HTERT RPE-1 (cell line): ENCODE measurements around the gene RNF114.

Source experiments
- in situ Hi-C: fragments of 300-500 bp; cut with MboI; formaldehyde crosslinking; loops from 4 replicates; pipeline ENCODE4 v1.14.3; 2020; ENCODE audit warnings: low sequenced_read_pairs

RNF114 gene

DNA sequence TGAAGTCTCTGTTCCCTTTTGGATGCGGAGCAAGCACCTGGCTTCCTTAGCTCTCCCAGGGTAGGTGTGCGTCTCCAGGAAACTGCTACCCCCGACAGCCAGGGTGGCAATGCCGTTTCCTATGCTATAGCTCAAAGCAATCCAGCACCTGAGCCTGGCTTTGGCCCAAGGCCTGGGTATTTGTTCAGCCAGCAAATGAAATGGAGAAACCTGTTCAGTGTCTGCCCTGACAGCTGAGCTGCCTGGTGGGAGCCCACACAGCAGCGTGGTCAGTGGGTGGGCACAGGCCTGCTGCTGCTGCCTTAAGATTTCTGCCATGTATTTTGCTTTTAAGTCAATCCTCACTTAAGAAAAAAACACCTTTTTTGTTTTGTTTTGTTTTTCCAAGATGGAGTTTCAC lies 34.6 kb upstream of the RNF114 start:
- in situ Hi-C loops = no loop called here

DNA sequence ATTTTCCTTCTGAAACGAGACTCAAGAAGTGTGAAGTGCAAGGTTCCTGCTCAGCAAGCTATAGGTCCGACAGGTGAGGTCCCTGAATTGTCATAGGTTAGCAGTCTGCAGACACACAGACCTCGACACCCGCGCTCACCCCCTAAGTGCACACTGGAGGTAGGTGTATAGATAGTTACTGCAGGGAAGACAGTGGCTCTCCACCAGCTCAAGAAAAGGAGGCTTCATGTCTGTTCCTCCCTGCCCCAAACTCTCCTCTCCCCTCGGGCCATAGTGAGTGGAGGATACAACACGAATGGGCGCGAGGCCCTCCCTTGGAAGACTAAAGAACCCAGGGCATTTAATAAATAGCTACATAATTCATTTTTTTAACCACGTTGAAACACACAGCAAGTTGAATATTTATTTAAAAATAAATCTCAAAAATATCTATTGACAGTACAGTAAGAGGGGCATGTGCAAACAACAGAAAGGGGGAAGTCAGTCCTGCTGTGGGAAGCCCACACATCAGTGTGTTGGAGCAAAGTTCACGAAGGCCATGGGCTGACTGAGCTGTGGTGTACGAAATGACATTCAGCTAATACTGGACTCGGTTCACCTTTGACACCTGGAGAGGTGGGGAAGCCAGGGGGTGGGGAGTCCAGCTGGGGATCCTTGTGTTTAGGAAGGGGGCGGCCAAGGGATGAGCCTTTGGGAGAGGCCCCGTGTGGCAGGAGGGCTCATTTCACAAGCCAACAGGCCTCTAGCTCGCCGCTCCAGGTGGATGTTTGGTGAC lies 31.6 kb upstream of the RNF114 start:
- in situ Hi-C loops = no loop called here

DNA sequence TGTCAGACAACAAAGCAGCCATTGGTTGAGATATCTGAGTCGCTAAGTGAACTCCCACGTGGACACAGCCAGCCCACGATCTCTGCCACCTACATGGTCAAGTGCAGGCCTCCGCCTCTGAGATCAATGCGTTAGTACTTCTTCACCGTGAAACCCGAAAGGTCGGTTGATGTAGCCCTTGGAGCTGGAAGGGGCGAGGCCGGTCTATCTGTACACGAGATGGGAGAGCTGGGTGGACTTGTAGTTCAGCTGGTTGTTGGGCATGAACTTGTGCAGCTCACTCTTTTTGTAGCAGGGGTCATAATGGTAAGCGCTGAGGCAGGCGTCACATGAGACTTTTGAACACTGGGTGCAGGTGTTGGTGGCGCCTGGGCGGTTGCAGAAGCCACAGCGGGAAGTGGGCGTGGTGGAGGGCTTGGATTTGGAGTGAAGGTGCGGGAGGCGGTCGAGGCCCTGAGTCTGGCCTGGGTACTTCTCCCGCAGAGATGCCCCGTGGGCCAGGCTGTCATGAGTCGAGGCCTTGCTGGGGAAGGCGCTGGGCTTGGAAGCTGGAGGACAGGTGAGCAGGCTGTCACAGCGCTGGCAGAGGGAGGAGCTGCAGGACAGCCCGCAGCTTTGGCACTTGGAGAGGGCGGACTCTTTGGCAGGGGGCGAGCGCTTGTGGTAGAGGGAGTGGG lies 30.6 kb upstream of the RNF114 start:
- in situ Hi-C loops = no loop called here

DNA sequence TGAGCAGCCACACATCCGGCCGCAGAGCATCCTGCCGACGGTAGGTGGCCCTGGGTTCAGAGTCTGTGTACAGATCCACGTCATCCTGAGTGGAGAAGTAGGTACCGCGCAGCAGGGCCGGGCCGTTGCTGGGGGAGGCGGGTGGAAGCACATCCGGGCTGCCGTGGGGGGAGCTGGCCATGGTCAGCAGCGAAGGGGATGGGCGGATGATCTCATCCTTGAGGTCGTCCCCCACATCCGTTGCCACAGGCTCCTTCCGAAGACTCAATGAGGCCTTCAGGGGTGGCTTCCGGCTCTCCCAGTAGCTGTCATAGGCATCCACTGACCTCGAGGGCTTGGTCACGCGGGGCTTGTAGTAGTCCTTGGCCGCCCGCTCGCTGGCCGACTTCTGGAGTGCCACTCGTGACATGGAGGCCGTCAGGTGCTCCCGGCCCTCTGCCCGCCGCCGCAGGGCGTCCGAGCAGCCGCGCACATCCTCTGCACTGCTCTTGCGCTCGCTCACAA lies 30.0 kb upstream of the RNF114 start:
- in situ Hi-C loops = no loop called here

DNA sequence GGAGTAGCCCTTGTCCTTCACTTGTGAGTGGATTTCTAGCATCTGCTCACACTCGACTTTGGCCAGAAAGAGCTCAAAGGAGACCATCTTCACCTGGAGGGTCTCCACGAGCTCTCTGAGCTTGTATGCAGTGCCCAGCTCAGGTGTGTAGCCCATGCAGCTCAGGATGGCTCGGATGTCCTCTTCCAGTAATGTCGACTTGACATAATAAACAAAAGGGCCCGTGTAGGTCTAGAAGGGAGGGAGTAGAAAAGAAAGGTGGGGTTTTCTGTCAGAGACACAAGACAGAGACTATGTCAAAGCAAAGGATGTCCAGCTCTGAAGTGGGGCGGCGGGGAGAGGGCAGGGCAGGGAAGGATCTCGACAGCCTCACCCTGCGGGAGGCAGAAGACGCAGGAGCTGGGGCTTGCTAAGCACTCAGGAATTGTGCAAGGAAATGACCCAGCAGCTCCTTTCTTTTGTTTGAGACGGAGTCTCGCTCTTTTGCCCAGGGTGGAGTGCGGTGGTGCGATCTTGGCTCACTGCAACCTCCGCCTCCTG lies 29.5 kb upstream of the RNF114 start:
- in situ Hi-C loops = no loop called here

DNA sequence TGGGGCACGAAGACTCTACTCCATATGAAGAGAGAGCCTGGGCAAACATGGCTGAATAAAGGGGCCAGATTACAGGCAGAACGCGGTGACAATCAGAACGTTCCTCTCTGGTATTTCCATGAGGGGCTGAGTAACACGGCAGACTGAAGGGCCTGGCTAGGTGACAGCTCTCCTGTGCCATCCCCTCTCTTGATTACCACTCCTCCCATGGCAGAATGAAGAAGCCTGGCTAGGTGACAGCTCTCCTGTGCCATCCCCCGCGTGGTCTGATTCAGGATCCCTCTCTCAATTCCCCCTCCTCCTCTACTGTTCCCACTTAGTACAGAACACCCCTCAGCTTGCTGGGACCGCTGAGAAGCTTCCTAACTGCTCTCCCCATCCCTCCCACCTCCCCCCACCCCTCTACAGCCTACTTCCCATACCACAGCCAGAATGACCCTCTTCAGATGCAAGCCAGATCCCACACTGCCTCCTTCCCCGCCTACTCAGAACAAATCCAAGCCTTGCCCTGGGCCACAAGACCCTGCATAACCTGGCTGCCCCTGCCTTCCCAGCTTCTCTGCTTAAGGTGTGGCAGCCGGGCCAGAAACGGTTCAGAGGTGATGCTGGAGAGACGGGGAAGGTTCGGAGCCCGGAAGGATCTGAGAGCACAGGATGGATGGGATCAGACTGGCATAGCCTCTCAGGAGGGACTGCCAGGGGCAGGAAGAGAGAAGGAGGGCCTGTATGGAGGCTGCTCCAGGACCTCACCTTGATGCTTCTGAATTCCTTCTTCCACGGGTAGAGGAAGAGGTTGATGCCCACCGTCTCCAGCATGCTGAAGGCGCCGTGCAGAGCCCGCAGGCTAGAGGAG lies 28.6 kb upstream of the RNF114 start:
- in situ Hi-C loops = no loop called here

DNA sequence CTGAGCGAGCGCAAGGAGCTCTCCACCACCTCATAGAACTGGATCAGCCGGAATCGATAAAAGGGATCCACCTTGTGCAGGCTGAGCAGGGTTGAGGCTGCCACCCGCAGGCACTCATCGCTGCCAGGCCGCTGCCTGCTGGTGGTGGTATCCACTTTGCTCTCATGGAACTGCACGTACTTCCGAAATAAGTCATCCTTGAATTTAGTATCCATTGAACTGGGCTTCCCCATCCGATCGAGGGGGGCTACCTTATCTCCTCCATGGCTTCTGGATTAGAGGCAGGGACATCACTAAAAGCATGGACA lies 28.0 kb upstream of the RNF114 start:
- in situ Hi-C loops = no loop called here

DNA sequence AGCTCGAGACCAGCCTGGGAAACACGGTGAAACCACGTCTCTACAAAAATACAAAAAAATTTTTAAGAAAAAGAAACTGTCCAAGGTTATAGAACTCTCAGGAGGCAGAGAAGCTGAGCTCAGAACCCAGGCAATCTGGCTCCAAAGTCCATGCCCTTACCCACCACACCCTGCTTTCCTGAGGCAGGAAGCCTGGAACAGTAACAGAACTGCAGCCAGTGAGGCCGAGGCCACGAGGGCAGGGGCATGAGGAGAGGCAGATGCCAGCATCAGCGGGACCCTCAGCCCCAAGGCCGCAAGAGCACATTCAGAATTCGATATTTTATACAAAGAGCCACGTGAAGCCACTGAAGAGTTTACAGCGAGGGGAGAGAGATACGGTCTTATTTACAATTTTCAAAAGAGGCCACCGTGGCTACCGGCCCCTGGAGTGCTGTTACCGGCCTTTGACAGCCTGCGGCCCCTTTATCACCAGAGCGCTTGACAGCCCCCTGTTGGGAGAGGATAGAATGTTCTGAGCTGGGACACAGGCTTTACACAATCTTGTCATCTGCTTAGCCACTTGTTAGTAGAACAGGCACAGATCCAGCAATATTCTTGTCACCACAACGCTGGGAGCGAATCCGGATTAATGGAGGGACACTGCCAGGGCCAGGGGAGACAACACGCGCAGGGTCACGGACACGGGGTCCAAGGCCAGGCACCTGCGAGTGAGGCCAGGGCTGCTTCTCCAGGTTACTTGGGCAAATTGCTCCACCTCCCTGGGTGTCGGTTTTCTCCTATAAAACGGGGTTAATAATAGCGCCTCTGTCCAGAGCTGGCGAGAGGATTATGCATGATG lies 26.5 kb upstream of the RNF114 start:
- in situ Hi-C loops = no loop called here

DNA sequence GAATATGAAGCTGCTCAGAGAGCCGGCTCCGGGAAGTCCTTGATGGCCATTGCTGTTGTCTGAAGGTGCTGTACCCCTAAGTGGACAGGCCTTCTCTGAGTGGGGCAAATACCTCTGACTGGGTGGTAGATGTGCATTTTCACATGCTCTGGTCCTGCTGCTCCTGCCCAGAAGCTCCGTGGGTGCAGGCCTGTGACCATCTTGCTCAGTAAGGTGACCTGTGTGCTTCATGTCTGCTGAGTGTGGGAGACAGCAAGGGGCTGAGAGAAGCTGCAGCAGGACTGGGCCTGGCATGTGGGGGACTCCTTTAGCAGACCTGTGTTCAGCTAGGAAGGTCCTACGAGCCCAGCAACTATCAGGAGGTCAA lies 25.9 kb upstream of the RNF114 start:
- in situ Hi-C loops = no loop called here

DNA sequence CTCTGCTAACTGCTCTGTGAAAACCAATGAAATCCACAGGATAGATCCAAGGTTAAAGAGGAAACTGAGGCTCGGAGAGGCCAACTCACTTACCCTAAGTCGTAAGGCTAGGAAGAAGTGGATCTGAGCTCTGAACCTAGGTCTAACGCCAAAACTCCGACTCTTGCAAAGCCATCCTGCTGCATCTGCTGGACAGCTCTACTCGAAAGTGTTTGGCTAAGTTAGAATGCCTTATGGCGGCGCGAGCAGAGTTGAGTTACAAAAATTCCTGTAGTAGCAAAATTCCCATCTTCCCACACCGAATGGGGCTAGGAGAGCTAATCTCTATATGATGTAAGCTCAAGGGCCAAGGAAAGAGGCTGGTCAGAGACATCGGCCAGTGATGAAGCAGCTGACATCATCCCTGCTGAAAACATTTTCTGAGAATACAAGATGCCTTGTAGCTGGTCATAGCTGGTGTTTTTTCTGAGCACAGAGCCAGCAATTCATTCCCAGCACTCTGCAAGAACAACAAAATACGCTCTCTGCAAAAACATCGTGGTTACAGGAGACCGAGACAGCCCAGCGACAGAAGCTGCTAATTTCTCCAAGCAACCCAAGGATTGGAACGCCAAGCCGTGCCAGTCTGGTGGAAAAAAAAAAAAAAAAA lies 22.7 kb upstream of the RNF114 start:
- in situ Hi-C loops = no loop called here

DNA sequence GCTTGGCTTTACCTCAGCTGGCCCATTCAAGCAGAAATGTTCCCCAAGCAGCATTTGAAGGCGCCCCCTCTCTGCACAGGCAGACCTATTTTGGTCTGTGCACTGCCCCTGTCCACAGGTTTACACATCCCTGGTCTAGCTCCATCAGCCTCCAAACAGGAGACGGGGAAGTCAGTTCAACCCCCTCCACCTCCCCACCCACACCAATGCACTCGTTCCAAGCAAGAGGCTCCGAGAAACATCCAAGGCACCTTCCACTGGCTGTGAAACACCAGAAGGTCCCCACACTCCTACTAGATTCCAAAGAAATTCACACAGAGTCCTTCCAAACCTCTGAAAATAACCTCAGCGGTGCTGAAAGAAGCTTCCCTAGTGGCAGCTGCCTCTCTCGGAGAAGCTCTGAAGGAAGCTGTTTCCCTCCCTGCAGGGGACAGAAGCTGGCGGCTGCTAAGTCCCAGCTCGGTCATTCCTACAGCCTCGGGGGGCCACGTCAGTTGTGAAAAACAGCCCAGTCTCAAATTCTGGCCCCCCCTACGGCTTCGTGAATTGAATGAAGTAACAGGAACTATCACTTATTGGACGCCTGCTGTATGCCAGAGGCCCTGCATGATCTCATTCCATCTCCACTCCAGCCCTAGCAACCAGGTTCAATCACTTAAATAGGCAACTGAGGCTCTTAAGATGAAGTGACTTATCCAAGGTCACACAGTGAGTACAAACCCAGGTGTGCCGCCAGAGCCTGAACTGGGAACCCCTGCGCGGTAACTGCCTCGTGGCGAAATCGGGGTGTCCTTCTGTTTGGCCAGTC lies 21.7 kb upstream of the RNF114 start:
- in situ Hi-C loops = no loop called here

DNA sequence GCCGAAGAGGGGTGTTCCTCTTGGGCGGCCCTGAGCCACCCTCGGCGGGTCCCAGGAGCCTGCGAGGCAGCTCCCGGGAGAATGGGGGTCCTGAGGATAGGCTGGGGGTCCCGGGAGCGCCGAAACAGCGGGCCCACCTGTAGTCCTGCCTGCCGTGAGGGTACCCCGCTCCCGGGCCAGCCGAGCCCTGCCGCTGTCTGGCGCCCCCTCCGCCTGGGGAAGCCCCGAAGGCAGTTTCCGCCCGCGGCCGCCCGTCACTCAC lies 21.1 kb upstream of the RNF114 start:
- in situ Hi-C loops = no loop called here

DNA sequence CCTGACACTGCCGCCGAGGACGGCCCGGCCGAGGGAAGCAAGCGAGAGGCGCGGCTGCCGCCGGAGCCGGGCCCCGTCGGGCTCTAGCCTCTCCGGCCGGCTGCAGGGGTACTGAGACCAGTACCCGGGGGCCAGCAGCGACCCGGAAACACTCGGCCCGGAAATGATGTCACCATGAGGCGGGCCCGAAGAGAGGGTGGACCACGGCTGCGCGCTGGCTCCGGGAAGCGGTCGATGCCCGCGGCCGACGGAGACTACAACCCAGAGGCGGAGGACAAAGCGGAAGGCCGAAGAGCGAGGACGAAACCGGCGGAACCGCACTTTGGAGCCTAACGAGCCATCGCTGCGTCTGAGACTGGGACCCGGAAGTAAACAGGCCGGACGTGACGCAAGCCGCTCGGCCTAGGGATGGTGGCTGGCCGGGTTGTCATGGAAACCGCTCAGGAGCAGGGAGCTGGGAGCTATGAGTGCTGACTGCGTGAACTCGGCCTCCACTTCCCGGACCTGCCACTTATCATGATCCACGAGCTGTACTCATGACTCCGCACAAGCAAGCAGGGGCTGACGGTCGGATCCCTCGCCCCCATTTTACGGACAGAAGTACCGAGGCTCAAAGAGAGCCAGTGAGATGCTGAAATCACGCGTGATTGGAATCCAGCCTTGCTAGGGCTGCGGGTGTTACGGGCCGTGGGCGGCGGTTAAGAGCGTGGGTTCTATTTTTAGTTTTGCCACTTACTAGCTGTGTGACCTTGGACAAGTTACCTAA lies 20.6 kb upstream of the RNF114 start, which contains the start of gene SPATA2:
SPATA2 (minus strand) TSS at position 150 of the 766 bp plus-strand sequence. CDS start 7,039 bp downstream, outside the sequence.
- in situ Hi-C loops = no loop called here

DNA sequence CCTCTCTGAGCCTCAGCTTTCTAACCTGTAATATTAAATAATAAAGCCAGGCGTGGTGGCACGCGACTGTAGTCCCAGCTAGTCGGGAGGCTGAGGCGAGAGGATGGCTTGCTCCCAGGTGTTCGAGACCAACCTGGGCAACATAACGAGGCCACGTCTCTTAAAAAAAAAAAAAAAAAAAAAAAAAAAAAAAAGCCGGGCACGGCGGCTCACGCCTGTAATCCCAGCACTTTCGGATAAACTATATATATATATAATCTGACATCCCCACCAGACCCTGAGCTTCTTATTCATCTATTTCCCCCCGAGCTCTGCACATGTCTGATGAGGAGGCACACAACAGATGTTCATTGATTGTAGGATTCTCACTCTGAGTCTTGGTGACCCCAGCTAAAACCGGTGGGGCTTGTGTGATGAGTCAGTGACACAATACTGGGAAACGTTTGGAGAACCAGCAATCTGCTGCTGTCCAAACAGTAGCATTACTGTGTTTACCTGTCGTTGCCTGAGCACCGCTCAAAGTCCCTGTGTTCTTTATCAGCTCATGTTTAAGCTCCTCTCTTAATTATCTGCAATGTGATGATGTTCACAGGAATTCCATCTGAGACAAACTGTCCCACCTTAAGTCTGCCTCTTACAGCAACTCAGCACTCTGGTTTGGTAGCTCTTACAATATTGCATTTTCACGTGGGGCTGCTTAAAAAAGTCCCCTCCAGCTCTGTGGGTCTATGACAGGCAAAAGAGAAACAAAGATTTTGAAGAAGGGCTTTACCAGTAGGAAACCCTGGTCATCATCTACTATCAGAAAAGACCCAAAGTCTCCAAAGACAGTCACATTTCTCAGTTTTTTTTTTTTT lies 19.8 kb upstream of the RNF114 start:
- in situ Hi-C loops = no loop called here

DNA sequence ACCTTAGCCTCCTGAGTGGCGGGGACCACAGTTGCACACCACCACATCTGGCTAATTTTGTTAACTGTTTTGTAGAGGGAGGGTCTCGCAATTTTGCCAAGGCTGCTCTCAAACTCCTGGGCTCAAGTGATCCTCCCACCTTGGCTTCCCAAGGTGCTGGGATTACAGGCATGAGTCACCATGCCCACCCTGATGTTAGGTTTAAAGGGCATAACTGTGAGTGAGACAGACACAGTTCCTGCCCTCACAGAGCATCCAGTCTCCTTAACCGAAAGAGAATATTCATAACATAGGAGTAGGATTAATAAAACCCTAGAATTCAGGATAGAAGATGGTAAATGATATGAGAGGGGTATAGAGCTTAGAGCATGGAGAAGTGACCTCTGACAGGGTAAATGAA lies 17.8 kb upstream of the RNF114 start:
- in situ Hi-C loops = no loop called here

DNA sequence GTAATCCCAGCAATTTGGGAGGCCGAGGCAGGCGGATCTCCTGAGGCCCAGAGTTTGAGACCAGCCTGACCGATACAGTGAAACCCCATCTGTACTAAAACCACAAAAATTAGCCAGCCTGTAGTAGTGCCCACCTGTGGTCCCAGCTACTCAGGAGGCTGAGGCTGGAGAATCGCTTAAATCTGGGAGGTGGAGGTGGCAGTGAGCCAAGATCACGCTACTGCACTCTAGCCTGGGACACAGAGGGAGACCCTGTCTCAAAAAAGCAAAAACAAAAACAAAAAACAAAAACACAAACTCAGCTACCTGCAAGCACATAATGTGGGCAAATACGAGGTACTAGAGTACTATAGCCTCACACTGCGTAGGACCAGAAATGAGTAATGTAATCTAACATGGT lies 17.2 kb upstream of the RNF114 start:
- in situ Hi-C loops = no loop called here

DNA sequence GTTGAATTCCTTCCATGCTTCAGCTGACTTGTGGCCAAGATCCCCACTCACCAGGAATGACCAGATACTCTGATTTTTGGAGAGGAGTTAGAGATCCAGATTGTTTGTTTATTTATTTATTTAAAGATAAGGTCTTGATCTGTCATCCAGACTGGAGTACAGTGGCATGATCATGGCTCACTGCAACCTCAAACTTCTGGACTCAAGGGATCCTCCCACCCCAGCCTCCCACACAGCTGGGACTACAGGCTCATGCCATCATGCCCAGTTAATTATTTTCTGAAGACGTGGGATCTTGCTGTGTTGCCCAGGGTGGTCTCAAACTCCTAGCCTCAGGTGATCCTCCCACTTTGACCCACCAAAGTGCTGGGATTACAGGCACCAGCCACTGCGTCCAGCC lies 16.7 kb upstream of the RNF114 start:
- in situ Hi-C loops = no loop called here

DNA sequence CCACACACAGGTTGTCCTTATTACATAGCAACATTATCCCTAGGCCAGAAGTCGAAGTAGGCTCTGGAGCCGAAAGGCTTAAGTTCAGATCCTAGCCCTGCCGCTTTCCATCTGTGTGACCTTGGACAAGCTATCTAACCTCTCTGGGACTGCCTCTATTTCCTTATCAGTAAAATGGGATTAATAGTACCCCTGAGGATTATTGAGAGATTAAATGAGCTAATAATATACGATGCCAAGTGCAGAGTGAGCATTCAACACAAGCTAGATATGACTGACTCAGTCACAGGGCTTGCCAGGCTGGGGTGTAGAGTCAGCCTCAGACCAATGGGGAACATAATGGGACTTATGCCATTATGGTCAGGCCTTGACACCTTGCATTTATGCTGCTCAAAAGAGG lies 11.9 kb upstream of the RNF114 start:
- in situ Hi-C loops = no loop called here
